GM19468 (cell line): Measurements from ENCODE around the gene EPHX1.
A peak's percentile ranks its signal among the peaks of the same experiment; 100 is the strongest.
"Not testable (repeated sequence)": the region's sequence is repeated elsewhere in the genome, so short reads cannot be mapped to it uniquely, and the experiment has no call there.

Experiments used
- ATAC-seq: cut with Tn5 transposase; IDR thresholded peaks from one replicate; pipeline ENCODE4 v1.9.1; 2021; ENCODE audit warnings: mild to moderate bottlenecking, moderate library complexity, moderate number of reproducible peaks; ENCODE audit not compliant: unreplicated experiment; ENCODE audit errors: extremely low read depth

The EPHX1 gene

GRCh38 chr1:225777058-225777582, 32.8 kb upstream of the EPHX1 start:
- ATAC-seq, result no peak

GRCh38 chr1:225777583-225778336, 32.2 kb upstream of the EPHX1 start, which contains the start of gene SRP9:
SRP9 (plus strand) TSS chr1:225777826; CDS start chr1:225777941, 115 bp downstream.
- ATAC-seq, result peak; percentile 100

- no peak for ATAC-seq
Measured at GRCh38 chr1:225778337-225778669, 31.6 kb upstream of the EPHX1 start.

- ATAC-seq, result not testable (repeated sequence)
Measured at GRCh38 chr1:225779165-225779564, 30.8 kb upstream of the EPHX1 start.

- ATAC-seq, result no peak
Measured at GRCh38 chr1:225780134-225780533, 29.8 kb upstream of the EPHX1 start.

GRCh38 chr1:225780630-225781029, 29.3 kb upstream of the EPHX1 start:
- no peak for ATAC-seq

GRCh38 chr1:225789142-225789541, 20.8 kb upstream of the EPHX1 start:
- ATAC-seq, result not testable (repeated sequence)

GRCh38 chr1:225794954-225795353, 15.0 kb upstream of the EPHX1 start:
- no peak for ATAC-seq

- ATAC-seq, result not testable (repeated sequence)
Measured at GRCh38 chr1:225796097-225796496, 13.8 kb upstream of the EPHX1 start.

GRCh38 chr1:225801146-225801545, 8.8 kb upstream of the EPHX1 start:
- not testable (repeated sequence) for ATAC-seq

- ATAC-seq, result no peak
Measured at GRCh38 chr1:225806249-225806648, 3.7 kb upstream of the EPHX1 start.

GRCh38 chr1:225806736-225807135, 3.2 kb upstream of the EPHX1 start:
- ATAC-seq, result not testable (repeated sequence)

- ATAC-seq, result no peak
Measured at GRCh38 chr1:225808136-225808535, 1.8 kb upstream of the EPHX1 start.

- not testable (repeated sequence) for ATAC-seq
Measured at GRCh38 chr1:225810579-225811538, 935 bp downstream of the EPHX1 start.

- ATAC-seq, result no peak
Measured at GRCh38 chr1:225811622-225812487, 1.9 kb downstream of the EPHX1 start.

- ATAC-seq, result no peak
Measured at GRCh38 chr1:225812488-225813213, 2.7 kb downstream of the EPHX1 start.

- no peak for ATAC-seq
Measured at GRCh38 chr1:225813214-225813964, 3.5 kb downstream of the EPHX1 start.

- no peak for ATAC-seq
Measured at GRCh38 chr1:225814381-225814780, 4.5 kb downstream of the EPHX1 start.

GRCh38 chr1:225815090-225815489, 5.2 kb downstream of the EPHX1 start:
- not testable (repeated sequence) for ATAC-seq
